HG03103 (cell line): Measurements from ENCODE around the gene NPW.
A peak's percentile ranks its signal among the peaks of the same experiment; 100 is the strongest.

Source experiments
- ATAC-seq: cut with Tn5 transposase; IDR thresholded peaks from one replicate; pipeline ENCODE4 v1.9.1; 2021; ENCODE audit warnings: low read depth; ENCODE audit not compliant: unreplicated experiment

NPW gene

GRCh38 chr16:2016407-2016922 lies 3.1 kb upstream of the NPW start:
- ATAC-seq = no peak

DNA sequence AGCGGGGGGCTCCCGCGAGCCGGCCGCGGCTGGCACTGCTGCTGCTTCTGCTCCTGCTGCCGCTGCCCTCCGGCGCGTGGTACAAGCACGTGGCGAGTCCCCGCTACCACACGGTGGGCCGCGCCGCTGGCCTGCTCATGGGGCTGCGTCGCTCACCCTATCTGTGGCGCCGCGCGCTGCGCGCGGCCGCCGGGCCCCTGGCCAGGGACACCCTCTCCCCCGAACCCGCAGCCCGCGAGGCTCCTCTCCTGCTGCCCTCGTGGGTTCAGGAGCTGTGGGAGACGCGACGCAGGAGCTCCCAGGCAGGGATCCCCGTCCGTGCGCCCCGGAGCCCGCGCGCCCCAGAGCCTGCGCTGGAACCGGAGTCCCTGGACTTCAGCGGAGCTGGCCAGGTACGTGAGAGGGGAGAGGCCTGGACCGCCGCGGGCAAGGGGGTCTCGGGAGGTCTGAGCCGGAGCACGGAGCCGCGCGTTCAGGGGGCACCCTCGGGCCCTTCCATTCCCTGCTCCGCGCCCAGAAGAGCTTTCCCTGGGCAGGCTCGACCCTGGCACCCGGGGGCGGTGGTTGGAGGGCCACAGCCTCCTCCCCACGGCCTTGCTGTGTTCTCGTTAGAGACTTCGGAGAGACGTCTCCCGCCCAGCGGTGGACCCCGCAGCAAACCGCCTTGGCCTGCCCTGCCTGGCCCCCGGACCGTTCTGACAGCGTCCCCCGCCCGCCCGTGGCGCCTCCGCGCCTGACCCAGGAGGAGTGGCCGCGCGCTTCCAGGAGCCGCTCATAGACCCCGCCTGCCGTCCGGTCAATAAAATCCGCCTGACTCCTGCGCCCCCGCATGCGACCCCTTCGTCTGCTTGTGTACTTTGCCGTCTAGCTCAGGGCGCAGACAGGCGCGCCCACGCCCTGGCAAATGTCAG lies 591 bp downstream of the NPW start:
- no peak for ATAC-seq

GRCh38 chr16:2022723-2023091 lies 3.1 kb downstream of the NPW start:
- ATAC-seq = no peak

DNA sequence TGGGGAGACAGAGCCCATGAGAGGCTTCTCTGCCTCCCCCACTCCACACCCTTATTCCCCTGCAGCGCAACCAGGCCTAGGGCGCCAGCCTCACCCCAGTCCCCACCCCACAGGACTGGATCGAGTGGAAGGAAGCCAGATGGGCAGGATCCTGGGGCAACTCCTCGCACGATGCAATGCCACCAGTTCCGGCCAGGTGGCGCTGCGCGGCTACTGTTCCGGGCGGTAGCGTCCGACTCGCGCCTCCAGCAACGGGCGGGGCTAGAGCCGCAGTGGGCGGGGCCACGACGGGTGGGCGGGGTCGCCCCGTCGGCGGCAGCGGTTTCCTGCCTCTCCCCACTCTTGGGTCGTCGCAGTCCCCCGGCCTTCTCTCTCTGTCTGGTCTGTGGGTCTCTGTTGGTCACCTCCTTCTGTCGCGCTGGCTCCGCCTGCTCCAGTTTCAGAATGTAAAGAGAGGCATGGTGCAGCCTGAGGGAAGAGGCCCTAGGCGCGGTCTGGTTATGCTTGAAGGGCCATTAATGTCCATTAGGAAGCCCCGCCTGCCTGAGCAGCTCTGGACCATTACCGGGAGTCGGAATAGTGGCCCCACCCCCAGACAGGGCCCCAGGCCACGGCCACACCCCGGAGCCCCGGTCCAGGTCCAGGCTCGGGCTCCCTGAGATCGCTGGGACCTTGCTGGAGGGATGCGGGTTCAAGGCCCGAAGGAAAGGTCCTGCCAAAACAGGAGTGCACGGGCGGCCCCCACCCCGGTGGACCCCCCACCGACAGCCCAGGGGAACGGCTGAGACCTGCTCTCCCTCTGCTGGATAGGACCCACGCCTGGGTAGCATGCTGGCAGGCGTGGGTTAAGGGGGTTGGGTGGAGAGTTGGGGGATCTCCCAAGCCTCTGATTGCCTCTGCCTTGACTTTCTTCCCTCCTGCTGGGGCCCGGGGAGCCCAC lies 3.8 kb downstream of the NPW start:
- ATAC-seq = peak; percentile 71

- no peak for ATAC-seq
Measured at GRCh38 chr16:2024032-2024420, 4.4 kb downstream of the NPW start.

GRCh38 chr16:2025251-2025650 lies 5.7 kb downstream of the NPW start:
- no peak for ATAC-seq

- ATAC-seq = no peak
Measured at GRCh38 chr16:2025878-2026460, 6.4 kb downstream of the NPW start.

DNA sequence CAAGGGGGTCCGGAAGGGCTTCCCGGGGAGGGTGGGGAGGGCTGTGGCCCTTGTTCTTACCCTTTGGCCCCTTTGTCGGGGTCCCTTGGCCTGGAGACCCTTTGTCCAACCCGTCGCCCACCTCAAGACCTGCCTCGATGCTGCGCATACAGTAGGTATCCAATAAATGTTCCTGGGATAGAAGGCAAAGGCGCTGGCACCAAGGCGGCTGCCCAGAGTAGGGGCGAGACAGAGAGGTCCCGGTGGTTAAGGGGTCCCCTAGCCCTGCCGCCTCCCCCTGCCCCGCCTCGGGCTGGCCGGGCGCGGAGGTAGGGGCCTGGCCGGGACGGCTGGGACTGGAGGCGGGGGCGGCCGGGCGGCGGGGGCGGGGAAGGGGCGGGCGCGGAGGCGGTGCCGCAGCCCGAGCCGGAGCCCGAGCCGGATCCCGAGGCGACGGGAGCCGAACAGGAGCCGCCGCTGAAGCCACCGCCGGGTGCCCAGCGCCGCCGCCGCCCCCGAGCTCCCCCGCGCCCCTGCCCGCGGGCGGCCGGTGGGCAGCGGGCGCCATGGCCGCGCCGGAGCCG lies 7.0 kb downstream of the NPW start, which contains the start of gene NHERF2:
NHERF2 (plus strand) TSS at position 442 of the 563 bp plus-strand sequence; CDS start at position 546, 104 bp downstream.
- ATAC-seq = no peak

GRCh38 chr16:2027024-2028010 lies 7.7 kb downstream of the NPW start:
- ATAC-seq = no peak

- no peak for ATAC-seq
Measured at GRCh38 chr16:2028146-2028545, 8.6 kb downstream of the NPW start.

DNA sequence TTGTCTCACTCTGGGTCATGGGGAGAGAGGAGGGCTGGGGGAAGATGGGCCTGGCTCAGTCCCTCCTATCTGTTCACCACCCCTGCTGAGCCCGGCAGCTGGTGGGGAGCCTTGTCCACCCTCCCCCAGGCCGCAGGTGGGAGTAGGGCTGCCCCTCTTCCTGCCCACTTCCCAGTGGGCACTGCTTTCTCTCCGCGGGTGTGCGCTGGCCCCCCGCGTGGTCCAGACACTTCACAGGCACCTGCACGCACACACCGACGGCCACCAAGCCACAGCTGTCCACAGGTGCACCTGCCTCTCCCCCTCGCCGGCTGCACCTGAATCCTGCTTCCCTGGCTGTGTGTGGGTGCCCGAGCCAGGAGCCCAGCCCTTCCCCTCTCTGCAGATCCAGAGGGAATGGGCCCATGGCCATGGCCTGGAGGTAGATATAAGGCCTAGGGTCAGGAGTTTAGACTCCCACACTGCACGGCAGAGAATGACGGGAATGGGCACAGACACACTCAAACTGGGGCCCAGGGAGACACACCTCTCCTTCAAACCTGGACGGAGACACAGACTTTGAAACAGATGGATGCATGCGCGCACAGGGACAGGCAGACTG lies 9.1 kb downstream of the NPW start:
- no peak for ATAC-seq

- no peak for ATAC-seq
Measured at GRCh38 chr16:2029350-2029749, 9.8 kb downstream of the NPW start.

DNA sequence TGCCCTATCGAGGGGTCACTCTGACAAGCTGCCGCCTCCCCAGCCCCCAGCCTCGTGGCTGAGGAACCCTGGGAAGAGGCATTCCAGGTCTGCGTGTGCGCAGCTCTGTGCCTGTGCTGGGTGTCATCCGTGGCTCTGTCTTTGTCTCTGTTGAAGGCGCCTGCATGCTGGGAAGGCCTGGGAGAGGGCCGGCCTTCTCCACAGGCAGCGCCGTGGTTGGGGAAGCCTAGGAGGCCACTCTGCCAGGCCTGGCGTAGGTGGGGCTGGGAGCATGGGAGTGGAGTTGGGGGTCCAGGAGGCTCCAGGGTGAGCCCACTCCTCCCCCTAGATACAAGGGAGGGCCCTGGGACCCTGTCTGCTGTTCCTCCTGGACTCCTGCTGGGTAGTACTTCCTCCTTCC lies 10.5 kb downstream of the NPW start:
- ATAC-seq = no peak

DNA sequence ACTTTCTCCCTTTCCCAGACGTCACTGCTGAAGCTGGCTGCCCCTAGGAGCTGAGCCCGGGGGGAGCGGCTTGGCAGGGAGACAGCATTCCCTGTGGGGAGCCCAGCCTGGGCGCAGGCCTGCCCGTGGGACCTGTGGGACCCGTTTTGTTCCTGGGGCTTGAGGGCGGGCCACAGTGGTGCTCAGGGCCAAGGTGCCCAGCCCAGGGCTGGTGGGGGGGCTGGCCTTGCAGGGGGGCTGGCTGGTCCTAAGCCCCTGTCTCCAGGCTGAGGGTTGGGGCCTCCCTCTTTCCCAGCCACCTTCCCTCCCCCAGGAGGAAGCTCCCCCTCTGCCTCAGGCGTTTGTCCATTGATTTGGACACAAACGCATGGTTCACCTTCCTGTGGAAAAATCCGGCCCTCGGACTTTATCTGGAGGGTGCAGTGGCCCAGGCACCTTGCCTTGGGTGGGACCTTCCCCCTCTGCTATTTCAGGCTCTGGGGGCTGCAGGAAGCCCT lies 11.5 kb downstream of the NPW start:
- no peak for ATAC-seq

DNA sequence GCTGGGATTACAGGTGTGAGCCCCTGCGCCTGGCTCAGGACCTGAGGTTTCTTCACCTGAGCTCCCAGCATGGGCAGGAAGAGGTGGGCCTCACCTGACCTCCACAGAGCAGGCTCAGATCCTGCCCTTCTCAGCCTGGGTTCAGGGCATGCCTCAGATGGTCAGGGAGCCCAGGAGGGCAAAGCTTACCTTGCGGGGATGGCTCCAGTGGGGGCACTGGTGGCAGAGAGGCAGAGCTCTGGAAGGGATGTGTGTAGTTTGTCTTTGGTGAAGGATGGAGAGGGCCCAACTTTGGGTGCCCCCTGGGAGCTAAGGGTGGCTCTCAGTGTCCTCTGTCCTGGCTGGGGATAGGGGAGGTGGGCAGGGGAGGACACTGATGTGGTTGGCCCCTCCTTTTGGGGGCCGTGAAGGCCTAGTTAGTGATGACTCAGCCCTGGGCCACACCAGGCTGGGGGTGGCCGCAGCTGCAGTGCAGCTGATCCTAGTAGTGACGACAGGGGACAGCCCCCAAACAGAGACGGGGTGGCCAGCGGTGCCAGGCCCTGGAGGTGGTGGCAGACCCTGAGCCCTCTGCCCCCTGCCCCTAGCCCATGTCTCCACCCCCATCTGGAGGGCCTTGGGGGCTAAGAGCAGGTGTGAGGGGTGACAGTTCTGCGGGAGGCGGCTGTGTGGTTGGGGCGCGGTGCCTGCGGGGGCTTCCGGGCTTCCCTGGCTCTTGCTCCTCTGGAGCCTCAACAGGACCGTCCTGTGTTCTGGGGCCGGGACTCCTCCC lies 12.9 kb downstream of the NPW start:
- no peak for ATAC-seq

DNA sequence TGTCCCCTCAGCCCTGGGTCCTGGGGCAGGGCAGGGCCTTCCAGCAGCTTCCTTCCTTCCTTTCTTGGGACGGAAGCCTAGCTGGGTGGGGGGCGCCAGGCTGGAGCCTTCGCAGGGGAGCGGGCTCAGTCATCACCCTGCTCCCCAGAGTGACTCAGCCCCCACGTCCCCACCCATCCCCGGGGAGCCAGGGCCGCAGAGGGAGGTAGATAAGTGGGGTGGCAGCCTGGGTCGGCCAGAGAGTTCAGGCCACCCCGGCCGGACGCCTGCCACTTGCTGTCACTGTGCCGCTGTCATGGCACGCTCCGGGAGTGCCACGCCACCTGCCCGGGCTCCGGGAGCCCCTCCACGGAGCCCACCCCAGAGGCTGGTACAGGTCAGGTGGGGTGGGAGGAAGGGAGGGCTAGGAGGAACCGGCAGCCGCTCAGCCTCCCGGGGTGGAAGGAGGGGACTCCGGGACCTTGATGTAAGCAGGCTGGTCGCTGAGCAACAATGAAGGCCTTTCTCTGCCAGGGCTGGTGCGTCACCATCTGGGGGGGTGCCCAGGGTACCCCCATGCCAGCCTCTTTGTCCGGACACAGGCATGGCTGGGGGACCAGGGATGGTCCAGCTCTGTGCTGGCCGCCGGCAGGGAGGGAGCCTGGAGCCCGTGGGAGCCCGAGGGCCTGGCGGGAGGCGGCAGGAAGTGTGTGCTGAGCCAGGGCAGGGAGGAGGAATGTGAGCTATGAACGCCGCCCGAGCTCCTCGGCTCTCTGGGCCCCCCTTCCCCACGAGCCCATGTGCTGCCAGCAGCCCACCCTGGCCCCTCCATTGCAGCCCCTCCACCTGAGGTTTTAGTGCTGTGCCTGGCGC lies 13.7 kb downstream of the NPW start:
- ATAC-seq = no peak
